ENCODE measurements around the gene TERT.
"Not testable (repeated sequence)": the region's sequence is repeated elsewhere in the genome, so short reads cannot be mapped to it uniquely, and the experiment has no call there.

The TERT gene

GRCh38 chr5:1293416-1294205 is 1.3 kb downstream of the TERT start:
- DNase-seq = no peak

GRCh38 chr5:1292846-1293415 is 1.9 kb downstream of the TERT start:
- no peak for DNase-seq

GRCh38 chr5:1292139-1292538 is 2.7 kb downstream of the TERT start:
- DNase-seq = no peak

GRCh38 chr5:1291611-1292080 is 3.2 kb downstream of the TERT start:
- DNase-seq = no peak

- DNase-seq = not testable (repeated sequence)
Observed at GRCh38 chr5:1290956-1291355, 3.9 kb downstream of the TERT start.

- DNase-seq = not testable (repeated sequence)
Observed at GRCh38 chr5:1289559-1289958, 5.3 kb downstream of the TERT start.

- no peak for DNase-seq
Observed at GRCh38 chr5:1288439-1289335, 6.2 kb downstream of the TERT start.

- no peak for DNase-seq
Observed at GRCh38 chr5:1285883-1286291, 9.0 kb downstream of the TERT start.

GRCh38 chr5:1285141-1285540 is 9.7 kb downstream of the TERT start:
- DNase-seq = no peak

- not testable (repeated sequence) for DNase-seq
Observed at GRCh38 chr5:1284336-1284970, 10.4 kb downstream of the TERT start.

- not testable (repeated sequence) for DNase-seq
Observed at GRCh38 chr5:1283729-1284041, 11.2 kb downstream of the TERT start.

- not testable (repeated sequence) for DNase-seq
Observed at GRCh38 chr5:1282993-1283728, 11.7 kb downstream of the TERT start.

GRCh38 chr5:1282131-1282992 is 12.5 kb downstream of the TERT start:
- DNase-seq = peak; percentile 48

- no peak for DNase-seq
Observed at GRCh38 chr5:1281038-1281882, 13.6 kb downstream of the TERT start.

GRCh38 chr5:1280177-1281037 is 14.5 kb downstream of the TERT start:
- no peak for DNase-seq

GRCh38 chr5:1279443-1280151 is 15.3 kb downstream of the TERT start:
- DNase-seq = no peak

- DNase-seq = no peak
Observed at GRCh38 chr5:1278656-1279442, 16.0 kb downstream of the TERT start.

GRCh38 chr5:1278216-1278615 is 16.7 kb downstream of the TERT start:
- DNase-seq = no peak

Data from right hindlimb (tissue), 1 donor.